ENCODE results near the gene PRKCE.

Gene PRKCE

GRCh38 chr2:45921921-45922320, 270.4 kb downstream of the PRKCE start:
- no peak for DNase-seq

- no peak for DNase-seq
These were observed 271.1 kb downstream of the PRKCE start for GRCh38 chr2:45922577-45922988.

DNA sequence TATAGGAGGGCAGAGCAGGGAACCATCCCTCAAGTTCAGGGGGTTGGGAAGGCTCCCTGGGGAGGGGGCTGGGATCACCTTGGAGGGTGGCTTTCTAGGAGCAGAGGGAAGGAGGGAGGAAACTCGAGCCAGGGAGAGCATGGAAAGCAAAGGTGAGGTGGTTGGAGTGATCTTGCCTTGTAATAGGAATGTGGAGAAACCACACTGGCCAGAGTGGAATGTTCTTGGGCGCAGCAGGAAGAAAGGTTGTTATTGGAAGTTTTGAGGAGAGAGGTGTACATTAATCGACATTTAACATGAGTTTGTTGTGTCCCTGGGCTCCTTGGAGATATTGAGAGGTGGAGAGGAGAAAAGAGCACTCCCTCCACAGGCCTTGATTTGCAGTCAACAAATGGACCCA, 272.2 kb downstream of the PRKCE start:
- no peak for DNase-seq

- no peak for DNase-seq
These were observed 273.6 kb downstream of the PRKCE start for GRCh38 chr2:45925026-45925425.

GRCh38 chr2:45925636-45926366, 274.3 kb downstream of the PRKCE start:
- no peak for DNase-seq

DNA sequence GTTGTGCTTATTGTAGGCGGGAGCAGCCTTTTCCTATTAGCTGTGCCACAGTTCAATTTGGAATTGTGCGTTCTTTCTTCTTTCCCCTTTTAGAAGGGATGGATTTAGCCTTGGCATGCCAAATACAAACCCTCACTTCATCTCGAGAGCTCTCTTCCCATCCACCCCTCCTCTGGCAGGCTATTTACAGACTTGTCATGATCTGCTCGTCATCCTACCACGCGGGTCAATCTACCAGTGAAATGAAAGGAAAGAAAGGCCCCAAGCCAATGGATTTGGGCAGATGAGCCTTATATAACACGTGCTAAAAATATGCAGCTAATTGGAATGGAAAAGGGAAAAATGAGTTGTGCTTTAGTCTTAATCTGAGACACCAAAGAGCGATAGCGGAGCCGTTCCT, 277.5 kb downstream of the PRKCE start:
- DNase-seq, result no peak

GRCh38 chr2:45929674-45930395, 278.4 kb downstream of the PRKCE start:
- no peak for DNase-seq

- no peak for DNase-seq
These were observed 278.9 kb downstream of the PRKCE start for GRCh38 chr2:45930396-45930792.

DNA sequence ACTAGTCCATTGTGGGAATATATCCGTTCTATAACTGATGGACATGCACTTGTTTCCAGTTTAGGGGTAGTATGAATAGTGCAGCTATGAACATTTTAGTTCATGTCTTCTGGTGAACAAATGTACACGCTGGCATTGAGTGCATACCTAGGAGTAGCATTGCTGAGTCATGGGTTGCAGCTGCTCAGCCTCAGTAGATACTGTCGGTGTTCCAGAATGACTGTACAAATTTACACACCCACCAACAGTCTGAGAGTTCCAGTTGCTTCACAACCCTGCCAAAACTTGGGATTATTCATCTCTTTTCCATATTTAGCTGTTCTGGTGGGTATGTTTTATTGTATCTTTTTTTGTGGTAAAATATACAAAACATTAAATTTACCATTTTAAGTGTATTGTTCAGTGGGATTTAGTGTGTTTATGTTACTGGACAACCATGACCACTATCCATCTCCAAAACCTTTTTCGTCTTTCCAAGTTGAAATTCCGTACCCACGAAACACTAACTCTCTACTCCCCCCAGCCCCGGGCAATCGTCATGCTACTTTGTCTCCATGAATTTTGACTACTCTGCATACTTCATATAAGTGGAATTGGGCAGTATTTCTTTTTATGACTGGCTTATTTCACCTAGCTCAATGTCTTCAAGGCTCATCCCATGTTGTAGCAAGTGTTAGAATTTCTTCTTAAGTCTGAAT, 281.0 kb downstream of the PRKCE start:
- no peak for DNase-seq

DNA sequence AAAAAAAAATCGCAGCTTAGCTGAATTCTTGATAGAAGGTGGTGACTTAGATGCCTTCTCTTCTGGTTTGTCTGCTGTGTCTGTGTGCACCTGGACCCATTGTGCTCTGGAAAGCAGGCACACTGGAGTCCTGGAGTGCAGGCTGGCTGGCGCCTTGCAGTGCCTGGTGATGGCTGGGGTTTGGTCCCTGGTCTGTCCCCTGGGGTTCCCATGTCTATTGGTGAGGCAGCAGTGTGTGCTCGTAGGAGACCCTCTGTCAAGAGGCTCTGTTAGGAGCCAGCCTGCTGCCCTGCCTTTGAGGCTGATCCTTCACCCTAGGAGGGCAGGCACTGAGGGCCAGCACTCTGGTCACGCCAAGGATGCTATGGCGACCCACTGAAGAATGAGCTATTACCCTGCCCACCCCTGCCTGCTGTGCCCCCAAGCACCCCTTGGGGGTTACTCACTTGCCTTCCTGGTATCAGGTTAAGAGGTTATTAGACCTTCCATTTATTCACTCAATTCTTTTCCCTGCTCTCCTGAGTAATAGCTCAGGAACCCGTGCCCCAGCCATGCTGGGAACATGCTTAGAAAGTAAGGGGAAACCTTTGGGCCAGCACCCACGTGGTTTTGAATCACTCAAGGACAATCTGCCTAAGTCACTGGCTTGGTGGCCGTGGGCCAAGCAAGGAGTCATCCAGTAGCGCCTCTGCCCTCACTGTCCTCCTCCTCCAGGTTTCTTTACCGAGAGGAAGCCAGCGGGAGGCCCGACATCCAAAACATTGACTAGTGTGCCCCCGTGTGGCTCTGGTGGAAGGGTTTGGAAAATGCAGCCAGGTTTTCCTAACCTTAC, 284.5 kb downstream of the PRKCE start:
- peak; percentile 9 for DNase-seq

DNA sequence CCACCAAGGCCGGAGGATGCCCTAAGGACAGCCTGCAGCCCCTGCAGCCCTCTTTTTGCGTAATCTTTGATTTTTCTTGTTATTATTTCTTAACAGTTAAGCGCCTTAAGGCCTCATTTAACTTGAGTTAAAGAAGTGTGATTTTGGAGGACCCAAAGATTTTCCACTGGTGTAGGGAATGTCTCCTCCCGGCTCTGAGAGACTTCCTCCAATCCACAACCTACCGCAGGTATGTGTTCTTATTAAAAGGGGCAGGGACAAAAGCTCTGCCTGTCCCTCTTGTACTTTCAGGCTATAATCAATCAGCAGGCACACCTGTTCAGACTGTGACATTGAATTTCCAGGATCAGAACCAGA, 285.1 kb downstream of the PRKCE start:
- DNase-seq, result no peak

DNA sequence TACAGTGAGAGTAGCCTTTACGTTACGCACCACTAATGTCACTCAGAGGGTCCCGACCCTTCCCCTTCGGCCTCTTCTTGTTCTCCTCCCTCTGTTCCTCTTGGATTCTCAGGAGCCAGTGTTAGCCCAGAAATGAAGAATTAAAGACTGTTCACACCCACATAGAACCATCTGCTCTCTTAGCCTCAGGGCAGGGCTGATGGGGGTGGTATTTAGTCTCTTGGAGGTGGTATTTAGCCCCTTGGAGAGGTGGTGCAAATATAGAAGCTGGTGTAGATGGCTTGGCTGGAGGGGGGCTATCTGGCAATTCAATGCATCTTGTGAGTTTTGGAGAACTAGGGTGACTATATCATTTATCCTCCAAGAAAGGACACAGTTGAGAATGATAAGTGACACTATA, 286.5 kb downstream of the PRKCE start:
- no peak for DNase-seq

GRCh38 chr2:45938649-45939511, 287.4 kb downstream of the PRKCE start:
- no peak for DNase-seq

DNA sequence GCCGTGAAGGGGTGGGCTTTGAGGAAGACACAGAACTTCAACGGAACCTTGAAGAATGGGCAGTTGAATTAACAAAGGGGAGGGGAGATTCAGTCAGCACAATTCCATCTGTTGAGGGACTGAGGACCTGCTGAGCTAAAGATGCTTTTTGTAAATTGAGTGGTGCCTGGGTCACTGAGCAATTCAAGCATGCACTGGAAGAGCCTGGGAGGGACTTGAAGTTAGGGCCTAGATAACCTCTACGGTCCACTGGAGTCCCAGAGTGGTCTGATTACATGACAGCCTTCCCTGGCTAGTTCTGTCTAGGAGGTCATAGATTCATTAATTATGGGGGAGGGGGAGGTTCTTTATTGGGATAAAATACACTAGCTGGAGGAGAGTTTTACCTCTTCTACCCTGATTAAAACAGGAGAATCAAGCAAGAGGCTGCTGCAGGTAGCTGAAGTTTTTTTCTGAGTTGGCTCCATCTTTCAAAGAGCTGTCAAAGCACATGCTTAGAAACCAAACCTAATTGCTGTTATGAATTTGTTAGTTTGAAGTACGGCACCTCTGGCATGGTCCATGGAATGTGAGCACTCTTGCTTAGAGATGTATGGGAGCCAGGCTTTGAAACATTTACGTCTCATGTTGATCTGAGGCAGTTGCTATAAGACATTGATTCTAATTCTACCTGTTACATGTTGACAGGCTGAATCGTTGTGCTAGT, 290.2 kb downstream of the PRKCE start:
- DNase-seq, result no peak

DNA sequence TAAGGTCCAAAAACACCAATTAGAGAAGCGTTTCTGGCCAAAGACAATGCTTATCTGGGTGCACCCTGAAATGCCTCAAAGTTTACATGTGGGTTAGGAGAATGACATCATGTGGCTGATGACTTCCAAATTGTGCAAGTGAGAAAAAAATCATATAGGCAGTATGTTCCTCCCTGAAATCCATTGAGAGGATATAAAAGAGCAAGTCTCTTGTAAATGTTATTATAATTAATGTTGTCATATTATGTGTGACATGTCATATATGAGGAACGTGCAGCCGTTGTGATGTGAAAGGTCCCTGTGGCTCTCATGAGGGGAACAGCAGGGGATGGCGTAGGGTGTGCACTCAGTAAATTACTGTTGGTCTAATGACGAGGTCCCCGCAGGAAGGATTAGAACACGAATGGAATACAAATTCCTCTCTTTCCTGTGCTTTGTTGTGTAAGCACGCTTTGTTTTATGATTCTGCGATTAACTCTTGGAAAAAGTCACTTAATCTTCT, 290.8 kb downstream of the PRKCE start:
- no peak for DNase-seq

DNA sequence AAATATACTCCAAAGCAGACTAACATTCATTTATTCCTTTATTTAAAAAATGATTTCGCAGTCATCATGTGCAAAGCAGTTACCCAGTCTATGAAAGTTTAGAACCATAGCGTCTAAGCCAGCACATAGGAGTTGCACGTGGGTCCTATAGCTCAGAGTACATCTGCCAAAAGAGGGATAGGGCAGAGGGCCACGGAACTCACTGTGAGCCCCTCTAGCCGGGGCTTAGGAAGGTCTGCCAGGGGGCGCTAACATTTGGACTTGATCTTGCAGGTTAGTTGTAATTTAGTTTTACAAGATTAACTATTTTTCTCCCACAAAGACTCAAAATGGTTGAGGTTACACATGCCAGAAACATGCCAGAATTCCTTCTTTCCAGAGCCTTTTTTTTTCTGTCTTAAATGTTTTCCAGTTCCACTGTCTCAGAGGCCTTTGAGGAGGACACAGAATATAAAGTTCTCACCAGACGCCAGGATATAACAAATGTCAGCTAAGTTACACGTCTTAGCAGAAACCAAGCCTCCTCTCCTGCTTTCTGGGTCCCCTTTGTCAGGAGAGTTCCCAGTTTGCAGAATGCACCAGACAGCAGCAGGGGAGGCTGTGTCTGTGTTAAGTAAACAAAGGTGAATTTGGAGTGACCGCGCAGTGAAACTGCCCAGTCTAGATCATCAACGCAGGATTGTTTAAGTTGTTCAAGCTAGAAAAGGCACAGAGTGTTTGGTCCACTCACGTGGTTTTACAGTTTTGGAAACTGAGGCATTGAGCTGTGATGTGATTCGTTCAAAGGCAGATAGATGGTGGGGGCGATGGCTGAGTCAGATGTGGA, 292.0 kb downstream of the PRKCE start:
- DNase-seq, result no peak

- DNase-seq, result no peak
These were observed 292.6 kb downstream of the PRKCE start for GRCh38 chr2:45944074-45944473.

GRCh38 chr2:45945302-45945717, 293.8 kb downstream of the PRKCE start:
- DNase-seq, result no peak

- no peak for DNase-seq
These were observed 294.5 kb downstream of the PRKCE start for GRCh38 chr2:45946023-45946422.

DNA sequence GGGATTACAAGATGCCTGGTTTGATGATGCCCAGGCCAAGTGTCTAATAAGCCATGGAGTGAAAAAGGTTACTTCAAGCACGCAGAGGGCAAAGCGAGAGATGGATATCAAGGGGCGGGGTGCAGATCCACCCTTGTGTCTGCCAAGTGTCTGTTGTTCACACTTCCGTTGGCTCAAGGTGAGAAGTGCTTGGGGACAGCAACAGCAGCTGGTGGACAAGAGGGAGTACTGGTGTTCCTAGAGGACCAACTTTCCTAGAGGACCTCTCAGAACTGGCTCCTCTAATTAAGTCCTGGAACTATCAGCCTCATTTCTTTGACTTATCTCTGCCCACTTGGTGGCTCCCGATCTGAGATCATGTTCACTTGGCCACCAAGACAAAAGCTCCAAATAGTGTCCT, 299.1 kb downstream of the PRKCE start:
- DNase-seq, result no peak
